Sigmoid colon (tissue), 4 donors: ENCODE results near the gene GUCA1A.

Experiments used
- CTCF ChIP-seq, 4 experiments: fragments of 450-650 bp in 3 of 4; fragments of 200-600 bp in 1 of 4; IDR thresholded peaks; one replicate each; pipeline ENCODE4 v1.5.1; 2016 to 2019; ENCODE audit warnings: antibody characterized with exemption in 4 of 4, mild to moderate bottlenecking in 3 of 4, moderate library complexity in 2 of 4
- EP300 ChIP-seq, 4 donors: sonication (generic); formaldehyde crosslinking; IDR thresholded peaks; one replicate each; pipeline ENCODE4 v1.6.1; 2017; ENCODE audit warnings: antibody characterized with exemption in 4 of 4
- POLR2A ChIP-seq, 2 donors: fragments of 450-650 bp; IDR thresholded peaks; one replicate each; pipeline ENCODE4 v1.6.1; 2016; ENCODE audit warnings: antibody characterized with exemption in 2 of 2, mild to moderate bottlenecking in 2 of 2, moderate library complexity in 2 of 2
- POLR2AphosphoS5 ChIP-seq, 4 donors: sonication (generic); formaldehyde crosslinking; IDR thresholded peaks; one replicate each; pipeline ENCODE4 v1.6.1; 2017; ENCODE audit warnings: antibody characterized with exemption in 4 of 4

- TF ChIP-seq POLR2AphosphoS5 (IDR thresholded peaks at IDR 0.05): no peak
- no peak for TF ChIP-seq CTCF (IDR thresholded peaks at IDR 0.05)
- no peak for TF ChIP-seq POLR2A (IDR thresholded peaks at IDR 0.05)
- TF ChIP-seq EP300 (IDR thresholded peaks at IDR 0.05): no peak
Measured at GRCh38 chr6:42135161-42135560, 38.0 kb upstream of the GUCA1A start.
